Keratinocyte (primary cell): ENCODE measurements around the gene SMARCA4. TPM values are rescaled to one million over a fixed set of nuclear protein-coding genes. Genes with fewer than 3 reads are reported as not detected.
"Not testable (repeated sequence)": the region's sequence is repeated elsewhere in the genome, so short reads cannot be mapped to it uniquely, and the experiment has no call there.

Experiments used
- DNase-seq: peaks from one replicate; pipeline ENCODE4 v3.0.0-alpha.2; 2011; ENCODE audit warnings: low read depth, missing footprints, low spot score
- FAIRE-seq: peaks from 2 replicates; lab custom pipeline; 2011; peaks lifted over from hg19 to GRCh38; lab: Jason Lieb, UNC
- H2AFZ ChIP-seq: 2 replicates; pipeline ENCODE4 v1.6.0; 2012; ENCODE audit warnings: low read length, control low read depth, inconsistent platforms; ENCODE audit not compliant: control insufficient read depth
- H3K27ac ChIP-seq: 2 replicates; pipeline ENCODE4 v1.5.1; 2011; ENCODE audit warnings: low read length; ENCODE audit not compliant: control insufficient read depth, insufficient read depth
- H3K27me3 ChIP-seq: 3 replicates; pipeline ENCODE4 v1.6.0; 2011; ENCODE audit warnings: low read length; ENCODE audit not compliant: control insufficient read depth, insufficient read depth; ENCODE audit errors: extremely low read depth
- H3K36me3 ChIP-seq, 2 experiments: 2 replicates in 1 of 2; 3 replicates in 1 of 2; pipeline ENCODE4 v1.5.1; 2011; ENCODE audit warnings: low read length in 2 of 2, mild to moderate bottlenecking in 1 of 2; ENCODE audit not compliant: control insufficient read depth in 2 of 2, insufficient read depth in 2 of 2; ENCODE audit errors: extremely low read depth in 1 of 2
- H3K4me1 ChIP-seq: 3 replicates; pipeline ENCODE4 v1.5.1; 2011; ENCODE audit warnings: low read length; ENCODE audit not compliant: control insufficient read depth, insufficient read depth; ENCODE audit errors: extremely low read depth
- H3K4me2 ChIP-seq: 3 replicates; pipeline ENCODE4 v1.6.0; 2011; ENCODE audit warnings: low read depth, low read length; ENCODE audit not compliant: control insufficient read depth, insufficient read depth; ENCODE audit errors: extremely low read depth
- H3K4me3 ChIP-seq, 3 experiments: fragments of 200-600 bp in 1 of 3; sonication (generic) in 1 of 3; 2 replicates in 2 of 3; 3 replicates in 1 of 3; pipeline ENCODE4 v1.5.1; 2011 to 2016; ENCODE audit warnings: low read length in 3 of 3, mild to moderate bottlenecking in 3 of 3, control low read depth in 2 of 3, inconsistent platforms in 1 of 3, low read depth in 1 of 3, mixed read lengths in 1 of 3, mixed run types in 1 of 3, moderate library complexity in 1 of 3; ENCODE audit not compliant: control insufficient read depth in 2 of 3, insufficient read depth in 2 of 3; ENCODE audit errors: extremely low read depth in 1 of 3
- H3K79me2 ChIP-seq: 2 replicates; pipeline ENCODE4 v1.6.0; 2012; ENCODE audit warnings: low read length; ENCODE audit not compliant: control insufficient read depth, insufficient read depth
- H3K9ac ChIP-seq: 3 replicates; pipeline ENCODE4 v1.6.0; 2011; ENCODE audit warnings: low read length; ENCODE audit not compliant: control insufficient read depth, insufficient read depth; ENCODE audit errors: extremely low read depth
- H3K9me1 ChIP-seq: 3 replicates; pipeline ENCODE4 v1.6.0; 2011; ENCODE audit warnings: low read length; ENCODE audit not compliant: control insufficient read depth, insufficient read depth; ENCODE audit errors: extremely low read depth
- H3K9me3 ChIP-seq: 2 replicates; pipeline ENCODE4 v1.5.1; 2012; ENCODE audit warnings: low read depth, low read length; ENCODE audit not compliant: control insufficient read depth
- H4K20me1 ChIP-seq: 3 replicates; pipeline ENCODE4 v1.6.0; 2011; ENCODE audit warnings: low read length; ENCODE audit not compliant: control insufficient read depth, insufficient read depth; ENCODE audit errors: extremely low read depth
- CTCF ChIP-seq, 3 experiments: IDR thresholded peaks in 1 of 3; conservative IDR thresholded peaks in 1 of 3; optimal IDR thresholded peaks in 1 of 3; 2 replicates in 2 of 3; 3 replicates in 1 of 3; pipeline versions ENCODE3 to v1.5.1; 2011; ENCODE audit warnings: low read length in 3 of 3, mild to moderate bottlenecking in 3 of 3, moderate library complexity in 2 of 3, control low read depth in 1 of 3, inconsistent platforms in 1 of 3; ENCODE audit not compliant: insufficient read depth in 2 of 3; ENCODE audit errors: extremely low read depth in 1 of 3
- EZH2 ChIP-seq: IDR thresholded peaks from one replicate; pipeline ENCODE4 v1.6.1; 2012; ENCODE audit warnings: inconsistent platforms, mild to moderate bottlenecking, low read length, moderate library complexity
- dilution Hi-C: fragments of 300-500 bp; cut with MboI; formaldehyde crosslinking; loops from one replicate; pipeline ENCODE4 v1.7.0; 2020; ENCODE audit warnings: low sequenced_read_pairs; ENCODE audit not compliant: extremely low pct_ligation_motif_present
- polyA plus RNA-seq, 5 experiments: library from polyadenylated mRNA; depleted of rRNA in 3 of 5; stranded (reverse) in 3 of 5; stranded (forward) in 1 of 5; unstranded in 1 of 5; fragments of >200 nt; gene quantifications; 1 replicate in 1 of 5; 2 replicates in 3 of 5; 3 replicates in 1 of 5; pipeline versions ENCODE4 v1.2.1 to v1.2.3, GENCODE V29; 2011 to 2012; ENCODE audit warnings: missing spikeins in 2 of 5, low read depth in 1 of 5, low replicate concordance in 1 of 5

SMARCA4 gene
- polyA plus RNA-seq, 1 donor (not counting 4 experiments of a cell fraction or from before 2014, with no cell fraction given): 33.1 TPM

GRCh38 chr19:11096210-11096841, 135.5 kb downstream of the SMARCA4 start:
- H3K9ac ChIP-seq: peak overlapping the region; percentile 50
- H3K4me3 ChIP-seq: peak overlapping the region in 2 of 3 experiments; percentile 45 to 51
- H4K20me1 ChIP-seq: peaks cover 78% of the 10 kb centered on the region
- H3K79me2 ChIP-seq: peaks cover 93% of the 10 kb centered on the region
- DNase-seq (no peak), FAIRE-seq (no peak)
- no peaks in the 10 kb centered on the region for H3K27me3 ChIP-seq
- no peak for TF ChIP-seq EZH2
- TF ChIP-seq CTCF (optimal IDR thresholded peaks at IDR 0.05 in 1 of 3, IDR thresholded peaks at IDR 0.05 in 1 of 3, conservative IDR thresholded peaks at IDR 0.05 in 1 of 3; ENCODE audit: extremely low read depth in 1 of 3, insufficient read depth in 2 of 3, low read length in 3 of 3): no peak
- H3K9me1 ChIP-seq: peaks cover 5% of the 10 kb centered on the region
- H3K4me1 ChIP-seq: peaks cover 63% of the 10 kb centered on the region
- H3K27ac ChIP-seq: peak overlapping the region; percentile 97
- H3K4me2 ChIP-seq: peak overlapping the region; percentile 82
- peaks cover 35 to 70% of the 10 kb centered on the region in 2 experiments for H3K36me3 ChIP-seq
- dilution Hi-C loops: no loop called here
- no peak overlapping the region for H2AFZ ChIP-seq
- H3K9me3 ChIP-seq: no peaks in the 10 kb centered on the region

- Histone ChIP-seq H3K27ac (peak overlapping the region; percentile 14), H3K4me1 (peaks cover 61% of the 10 kb centered on the region), H3K79me2 (peaks cover 87% of the 10 kb centered on the region), H3K9ac (peak overlapping the region; percentile 9), H3K4me2 (peak overlapping the region; percentile 37), H4K20me1 (peaks cover 79% of the 10 kb centered on the region), H3K36me3 (peaks cover 39 to 67% of the 10 kb centered on the region in 2 experiments)
- H3K9me1 ChIP-seq, H3K27me3 ChIP-seq, H3K4me3 ChIP-seq, dilution Hi-C loops, H2AFZ ChIP-seq, FAIRE-seq, DNase-seq, H3K9me3 ChIP-seq: not testable (repeated sequence)
Observed at GRCh38 chr19:11097367-11097766, 136.5 kb downstream of the SMARCA4 start.
